WTC11 (cell line): ENCODE data around the gene NDUFV2. TPM values are rescaled to one million over a fixed set of nuclear protein-coding genes. Genes with fewer than 3 reads are reported as not detected.

Experiments used
- ATAC-seq: fragments of 200-7000 bp; cut with Tn5 transposase; 2 replicates; pipeline ENCODE4 v1.10.0; 2021; ENCODE audit warnings: mild to moderate bottlenecking, moderate library complexity
- CTCF ChIA-PET: fragments of 300-600 bp; sonication (Branson Sonifier 250); formaldehyde crosslinking; loops from one replicate; lab custom pipeline; 2021; ENCODE audit warnings: antibody characterized with exemption; lab: Charles Lee
- POLR2A ChIA-PET: fragments of 350-600 bp; sonication (Branson Sonifier 250); formaldehyde crosslinking; loops from one replicate; lab custom pipeline; 2021; ENCODE audit warnings: antibody characterized with exemption; lab: Charles Lee
- DNase-seq: peaks from one replicate; pipeline ENCODE4 v3.0.0; 2021; ENCODE audit warnings: low spot score
- H3K27ac Mint-ChIP-seq: 2 replicates; pipeline ENCODE4 v1.8.0; 2021; ENCODE audit warnings: mixed read lengths
- H3K27me3 Mint-ChIP-seq: 2 replicates; pipeline ENCODE4 v1.8.0; 2021; ENCODE audit warnings: low read depth, mild to moderate bottlenecking, moderate library complexity, mixed read lengths
- H3K36me3 Mint-ChIP-seq: 2 replicates; pipeline ENCODE4 v1.8.0; 2021; ENCODE audit warnings: mixed read lengths
- H3K4me1 Mint-ChIP-seq: 2 replicates; pipeline ENCODE4 v1.8.0; 2022; ENCODE audit warnings: mixed read lengths
- H3K4me3 Mint-ChIP-seq: 2 replicates; pipeline ENCODE4 v1.8.0; 2021; ENCODE audit warnings: mild to moderate bottlenecking, moderate library complexity, mixed read lengths
- H3K9me3 Mint-ChIP-seq: 2 replicates; pipeline ENCODE4 v1.8.0; 2021; ENCODE audit warnings: mixed read lengths
- AR ChIP-seq: fragments of 250-450 bp; sonication (Bioruptor Pico); IDR thresholded peaks from 2 replicates; pipeline ENCODE4 v1.9.0; 2021; ENCODE audit warnings: mild to moderate bottlenecking
- ATF1 ChIP-seq: sonication (generic); formaldehyde crosslinking; IDR thresholded peaks from 2 replicates; pipeline ENCODE4 v1.8.1; 2023; ENCODE audit warnings: mild to moderate bottlenecking, moderate library complexity, missing genetic modification reagents
- ATF2 ChIP-seq: sonication (generic); formaldehyde crosslinking; IDR thresholded peaks from 2 replicates; pipeline ENCODE4 v1.8.1; 2022; ENCODE audit warnings: low read depth, missing genetic modification reagents, borderline replicate concordance
- CREB1 ChIP-seq: sonication (generic); formaldehyde crosslinking; IDR thresholded peaks from 2 replicates; pipeline ENCODE4 v1.8.0; 2023; ENCODE audit warnings: mild to moderate bottlenecking, missing genetic modification reagents
- E2F1 ChIP-seq: sonication (generic); formaldehyde crosslinking; IDR thresholded peaks from 2 replicates; pipeline ENCODE4 v1.8.0; 2022; ENCODE audit warnings: mild to moderate bottlenecking, missing genetic modification reagents
- ELF4 ChIP-seq: sonication (generic); formaldehyde crosslinking; IDR thresholded peaks from 2 replicates; pipeline ENCODE4 v1.8.1; 2022; ENCODE audit warnings: low read depth, mild to moderate bottlenecking, moderate library complexity, missing genetic modification reagents
- ESRRA ChIP-seq: sonication (generic); formaldehyde crosslinking; IDR thresholded peaks from 2 replicates; pipeline ENCODE4 v1.8.1; 2022; ENCODE audit warnings: mild to moderate bottlenecking, missing genetic modification reagents, borderline replicate concordance
- ETV6 ChIP-seq: sonication (generic); formaldehyde crosslinking; IDR thresholded peaks from 2 replicates; pipeline ENCODE4 v1.8.1; 2022; ENCODE audit warnings: mild to moderate bottlenecking, missing genetic modification reagents
- FOXJ3 ChIP-seq: sonication (generic); formaldehyde crosslinking; IDR thresholded peaks from 2 replicates; pipeline ENCODE4 v1.9.0; 2021; ENCODE audit warnings: missing genetic modification reagents, mild to moderate bottlenecking, borderline replicate concordance
- GABPB1 ChIP-seq: sonication (generic); formaldehyde crosslinking; IDR thresholded peaks from 2 replicates; pipeline ENCODE4 v1.8.1; 2023; ENCODE audit warnings: mild to moderate bottlenecking, missing genetic modification reagents
- IRF2 ChIP-seq: sonication (generic); formaldehyde crosslinking; IDR thresholded peaks from 2 replicates; pipeline ENCODE4 v1.8.0; 2022; ENCODE audit warnings: low read depth, missing genetic modification reagents, borderline replicate concordance
- KAT7 ChIP-seq: sonication (generic); formaldehyde crosslinking; IDR thresholded peaks from 2 replicates; pipeline ENCODE4 v1.8.1; 2023; ENCODE audit warnings: missing genetic modification reagents, mild to moderate bottlenecking, borderline replicate concordance
- NR2C2 ChIP-seq: sonication (generic); formaldehyde crosslinking; IDR thresholded peaks from 2 replicates; pipeline ENCODE4 v1.8.0; 2022; ENCODE audit warnings: mild to moderate bottlenecking, missing genetic modification reagents
- RORB ChIP-seq: fragments of 250-450 bp; sonication (Bioruptor Pico); IDR thresholded peaks from 2 replicates; pipeline ENCODE4 v1.9.0; 2021; ENCODE audit warnings: mild to moderate bottlenecking
- SMAD3 ChIP-seq: sonication (generic); formaldehyde crosslinking; IDR thresholded peaks from 2 replicates; pipeline ENCODE4 v1.8.0; 2022; ENCODE audit warnings: missing genetic modification reagents, mild to moderate bottlenecking, borderline replicate concordance
- TCF7 ChIP-seq: sonication (generic); formaldehyde crosslinking; IDR thresholded peaks from 2 replicates; pipeline ENCODE4 v1.8.0; 2022; ENCODE audit warnings: mild to moderate bottlenecking, low read depth, missing genetic modification reagents, moderate library complexity
- TEAD1 ChIP-seq: sonication (generic); formaldehyde crosslinking; IDR thresholded peaks from 2 replicates; pipeline ENCODE4 v1.8.0; 2022; ENCODE audit warnings: mild to moderate bottlenecking, missing genetic modification reagents
- TP53 ChIP-seq: sonication (generic); formaldehyde crosslinking; IDR thresholded peaks from 2 replicates; pipeline ENCODE4 v1.8.1; 2023; ENCODE audit warnings: mild to moderate bottlenecking, missing genetic modification reagents
- USF2 ChIP-seq: sonication (generic); formaldehyde crosslinking; IDR thresholded peaks from 2 replicates; pipeline ENCODE4 v1.8.1; 2023; ENCODE audit warnings: mild to moderate bottlenecking, missing genetic modification reagents, moderate library complexity
- ZNF219 ChIP-seq: sonication (generic); formaldehyde crosslinking; IDR thresholded peaks from 2 replicates; pipeline ENCODE4 v1.8.0; 2023; ENCODE audit warnings: missing genetic modification reagents, mild to moderate bottlenecking, borderline replicate concordance
- ZNF263 ChIP-seq: sonication (generic); formaldehyde crosslinking; IDR thresholded peaks from 2 replicates; pipeline ENCODE4 v1.8.1; 2022; ENCODE audit warnings: low read depth, mild to moderate bottlenecking, moderate library complexity, missing genetic modification reagents
- ZNF317 ChIP-seq: sonication (generic); formaldehyde crosslinking; IDR thresholded peaks from 2 replicates; pipeline ENCODE4 v1.8.1; 2023; ENCODE audit warnings: low read depth, mild to moderate bottlenecking, moderate library complexity, missing genetic modification reagents, borderline replicate concordance
- ZNF416 ChIP-seq: fragments of 250-450 bp; sonication (Bioruptor Pico); IDR thresholded peaks from 2 replicates; pipeline ENCODE4 v1.9.0; 2021; ENCODE audit warnings: mild to moderate bottlenecking, inconsistent platforms
- ZNF423 ChIP-seq: fragments of 250-450 bp; sonication (Bioruptor Pico); IDR thresholded peaks from 2 replicates; pipeline ENCODE4 v2.1.2; 2022; ENCODE audit warnings: mild to moderate bottlenecking, moderate library complexity
- total RNA-seq: library from RNA; stranded (reverse); gene quantifications from 3 replicates; pipeline ENCODE4 v1.2.3, GENCODE V29; 2021
- TF ChIP-seq, protein P1 (sequence below): sonication (generic); formaldehyde crosslinking; IDR thresholded peaks from 2 replicates; pipeline ENCODE4 v1.8.1; 2022; ENCODE audit warnings: mild to moderate bottlenecking, moderate library complexity, missing genetic modification reagents
- TF ChIP-seq, protein P2 (sequence below): sonication (generic); formaldehyde crosslinking; IDR thresholded peaks from 2 replicates; pipeline ENCODE4 v1.8.1; 2023; ENCODE audit warnings: mild to moderate bottlenecking, missing genetic modification reagents, moderate library complexity

Gene NDUFV2
- total RNA-seq, 1 experiment from 2014 or later = 192 TPM

- TF ChIP-seq ZNF317 (CRISPR knock-in tag) (no peak), GABPB1 (no peak), ESRRA (CRISPR knock-in tag) (no peak)
Observed at GRCh38 chr18:9109523-9109922, 7.0 kb downstream of the NDUFV2 start (continued).

DNA sequence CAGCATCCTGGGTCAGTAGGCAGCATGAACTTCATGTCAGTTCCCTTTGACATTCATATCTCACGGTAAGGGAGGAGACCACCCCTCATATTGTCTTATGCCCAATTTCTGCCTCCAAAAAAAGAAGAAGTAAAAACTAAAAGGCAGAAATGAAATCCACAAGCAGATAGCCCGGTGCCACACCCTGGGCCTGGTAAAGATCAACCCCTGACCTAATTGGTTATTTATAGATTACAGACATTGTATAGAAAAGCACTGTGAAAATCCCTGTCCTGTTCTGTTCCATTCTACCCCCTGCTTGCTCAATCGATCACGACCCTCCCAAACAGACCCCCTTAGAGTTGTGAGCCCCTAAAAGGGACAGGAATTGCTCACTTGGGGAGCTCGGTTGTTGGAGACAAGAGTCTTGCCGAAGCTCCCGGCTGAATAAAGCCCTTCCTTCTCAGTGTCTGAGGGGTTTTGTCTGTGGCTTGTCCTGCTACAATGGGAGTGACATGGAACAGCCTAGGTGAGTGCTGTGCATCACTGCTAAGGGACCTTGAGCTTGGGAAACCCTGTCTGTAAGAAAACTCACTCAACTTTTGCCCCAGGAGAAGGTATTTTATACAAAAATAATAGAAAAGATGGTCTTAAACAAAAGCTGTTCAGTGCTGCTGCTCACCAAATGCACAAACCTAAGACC, 11.1 kb downstream of the NDUFV2 start:
- DNase-seq (no peak), ATAC-seq (no peak)
- peak overlapping the region; percentile 85 for H3K27ac Mint-ChIP-seq
- peaks cover 18% of the 10 kb centered on the region for H3K36me3 Mint-ChIP-seq
- H3K27me3 Mint-ChIP-seq = no peaks in the 10 kb centered on the region
- no peaks in the 10 kb centered on the region for H3K9me3 Mint-ChIP-seq
- no peak overlapping the region for H3K4me3 Mint-ChIP-seq
- H3K4me1 Mint-ChIP-seq = peaks cover 46% of the 10 kb centered on the region
- TF ChIP-seq RORB (CRISPR knock-in tag) (no peak), KAT7 (no peak), ATF2 (CRISPR knock-in tag) (no peak), ATF1 (CRISPR knock-in tag) (no peak), SMAD3 (CRISPR knock-in tag) (no peak), NR2C2 (CRISPR knock-in tag) (no peak), ZNF416 (CRISPR knock-in tag) (no peak), ZNF263 (CRISPR knock-in tag) (no peak), ZNF219 (CRISPR knock-in tag) (no peak), E2F1 (no peak), ELF4 (no peak), IRF2 (CRISPR knock-in tag) (no peak), ETV6 (no peak), CREB1 (CRISPR knock-in tag) (no peak), TP53 (CRISPR knock-in tag) (no peak), ZNF423 (no peak), TEAD1 (CRISPR knock-in tag) (no peak)
- TF ChIP-seq, protein P1, sequence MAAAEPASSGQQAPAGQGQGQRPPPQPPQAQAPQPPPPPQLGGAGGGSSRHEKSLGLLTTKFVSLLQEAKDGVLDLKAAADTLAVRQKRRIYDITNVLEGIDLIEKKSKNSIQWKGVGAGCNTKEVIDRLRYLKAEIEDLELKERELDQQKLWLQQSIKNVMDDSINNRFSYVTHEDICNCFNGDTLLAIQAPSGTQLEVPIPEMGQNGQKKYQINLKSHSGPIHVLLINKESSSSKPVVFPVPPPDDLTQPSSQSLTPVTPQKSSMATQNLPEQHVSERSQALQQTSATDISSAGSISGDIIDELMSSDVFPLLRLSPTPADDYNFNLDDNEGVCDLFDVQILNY (CRISPR knock-in tag) = no peak
- TF ChIP-seq, protein P2, sequence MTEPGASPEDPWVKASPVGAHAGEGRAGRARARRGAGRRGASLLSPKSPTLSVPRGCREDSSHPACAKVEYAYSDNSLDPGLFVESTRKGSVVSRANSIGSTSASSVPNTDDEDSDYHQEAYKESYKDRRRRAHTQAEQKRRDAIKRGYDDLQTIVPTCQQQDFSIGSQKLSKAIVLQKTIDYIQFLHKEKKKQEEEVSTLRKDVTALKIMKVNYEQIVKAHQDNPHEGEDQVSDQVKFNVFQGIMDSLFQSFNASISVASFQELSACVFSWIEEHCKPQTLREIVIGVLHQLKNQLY (CRISPR knock-in tag) = no peak
- ChIA-PET POLR2A (interaction anchor here (0.6 kb wide), 1 partner anchor 197 kb away, joined by 4 read pairs; no protein-coding TSS in a partner anchor), CTCF (interaction anchor here (1.0 to 1.3 kb wide), 2 partner anchors 23 to 40 kb away, joined by 3 to 4 read pairs; no protein-coding TSS in a partner anchor)

- ATAC-seq (no peak), DNase-seq (no peak)
- ChIA-PET CTCF (no interaction called here), POLR2A (no interaction called here)
- Mint-ChIP-seq H3K27ac (peak overlapping the region; percentile 97), H3K4me1 (peaks cover 27% of the 10 kb centered on the region), H3K36me3 (peaks cover 33% of the 10 kb centered on the region), H3K27me3 (no peaks in the 10 kb centered on the region), H3K4me3 (no peak overlapping the region), H3K9me3 (no peaks in the 10 kb centered on the region)
- TF ChIP-seq FOXJ3 (CRISPR knock-in tag) = no peak
- no peak for TF ChIP-seq TCF7
- no peak for TF ChIP-seq ATF1 (CRISPR knock-in tag)
- no peak for TF ChIP-seq USF2 (CRISPR knock-in tag)
- no peak for TF ChIP-seq AR (CRISPR knock-in tag)
- TF ChIP-seq ZNF219 (CRISPR knock-in tag) = no peak
Observed at GRCh38 chr18:9115984-9116383, 13.5 kb downstream of the NDUFV2 start.
